Activated T-helper 17 cell treated with anti-CD3 and anti-CD28 coated beads, Interleukin-2, amount 50 U/mL, for 72 hours (primary cell): ENCODE data around the gene BLOC1S5. TPM values are rescaled to one million over a fixed set of nuclear protein-coding genes. Genes with fewer than 3 reads are reported as not detected.
"Not testable (repeated sequence)": the region's sequence is repeated elsewhere in the genome, so short reads cannot be mapped to it uniquely, and the experiment has no call there.

Experiments used
- ATAC-seq: fragments of 150-1000 bp; cut with Tn5 transposase; replicated peaks from 2 replicates; pipeline ENCODE4 v1.10.0; 2021; ENCODE audit warnings: mild to moderate bottlenecking, moderate library complexity
- H3K27ac Mint-ChIP-seq: one replicate; pipeline ENCODE4 v1.8.0; 2022; ENCODE audit warnings: mixed read lengths
- H3K27me3 Mint-ChIP-seq: one replicate; pipeline ENCODE4 v1.8.0; 2022; ENCODE audit warnings: mixed read lengths
- H3K36me3 Mint-ChIP-seq: one replicate; pipeline ENCODE4 v1.8.0; 2022; ENCODE audit warnings: low read depth, mild to moderate bottlenecking, mixed read lengths
- H3K4me1 Mint-ChIP-seq: one replicate; pipeline ENCODE4 v1.8.0; 2022; ENCODE audit warnings: mixed read lengths
- H3K4me3 Mint-ChIP-seq: one replicate; pipeline ENCODE4 v1.8.0; 2022; ENCODE audit warnings: mild to moderate bottlenecking, mixed read lengths
- H3K9me3 Mint-ChIP-seq: one replicate; pipeline ENCODE4 v1.8.0; 2022; ENCODE audit warnings: mixed read lengths
- total RNA-seq, 2 donors: library from RNA; stranded (reverse); gene quantifications; one replicate each; pipeline ENCODE4 v1.2.3, GENCODE V29; 2022

The BLOC1S5 gene
- total RNA-seq, 2 donors from 2014 or later, result 18.7 to 22.7 TPM

- no peak overlapping the region for H3K4me3 Mint-ChIP-seq
- ATAC-seq, result no peak
- no peaks in the 10 kb centered on the region for H3K36me3 Mint-ChIP-seq
- no peaks in the 10 kb centered on the region for H3K4me1 Mint-ChIP-seq
- no peaks in the 10 kb centered on the region for H3K27me3 Mint-ChIP-seq
- H3K9me3 Mint-ChIP-seq, result no peaks in the 10 kb centered on the region
- no peak overlapping the region for H3K27ac Mint-ChIP-seq
Measured at GRCh38 chr6:8000636-8001035, 63.6 kb downstream of the BLOC1S5 start.

GRCh38 chr6:8000188-8000596, 64.0 kb downstream of the BLOC1S5 start:
- ATAC-seq, result no peak
- no peak overlapping the region for H3K4me3 Mint-ChIP-seq

GRCh38 chr6:7999201-7999600, 65.0 kb downstream of the BLOC1S5 start:
- Mint-ChIP-seq H3K27me3 (no peaks in the 10 kb centered on the region), H3K4me1 (no peaks in the 10 kb centered on the region), H3K27ac (no peak overlapping the region), H3K9me3 (no peaks in the 10 kb centered on the region), H3K4me3 (no peak overlapping the region), H3K36me3 (no peaks in the 10 kb centered on the region)
- no peak for ATAC-seq

More at GRCh38 chr6:8000188-8000596, 64.0 kb downstream of the BLOC1S5 start:
- no peaks in the 10 kb centered on the region for H3K9me3 Mint-ChIP-seq
- no peaks in the 10 kb centered on the region for H3K4me1 Mint-ChIP-seq
- no peaks in the 10 kb centered on the region for H3K36me3 Mint-ChIP-seq
- no peaks in the 10 kb centered on the region for H3K27me3 Mint-ChIP-seq
- no peak overlapping the region for H3K27ac Mint-ChIP-seq

GRCh38 chr6:7998103-7998725, 66.0 kb downstream of the BLOC1S5 start:
- Mint-ChIP-seq H3K4me3 (no peak overlapping the region), H3K27me3 (no peaks in the 10 kb centered on the region), H3K36me3 (no peaks in the 10 kb centered on the region), H3K9me3 (no peaks in the 10 kb centered on the region), H3K27ac (no peak overlapping the region), H3K4me1 (no peaks in the 10 kb centered on the region)
- no peak for ATAC-seq

GRCh38 chr6:7997286-7997685, 66.9 kb downstream of the BLOC1S5 start:
- H3K4me1 Mint-ChIP-seq, result no peaks in the 10 kb centered on the region
- no peaks in the 10 kb centered on the region for H3K27me3 Mint-ChIP-seq
- ATAC-seq, result no peak
- H3K36me3 Mint-ChIP-seq, result no peaks in the 10 kb centered on the region
- no peaks in the 10 kb centered on the region for H3K9me3 Mint-ChIP-seq
- H3K27ac Mint-ChIP-seq, result no peak overlapping the region
- no peak overlapping the region for H3K4me3 Mint-ChIP-seq

- Mint-ChIP-seq H3K27ac (no peak overlapping the region), H3K9me3 (no peaks in the 10 kb centered on the region), H3K36me3 (no peaks in the 10 kb centered on the region), H3K27me3 (no peaks in the 10 kb centered on the region), H3K4me1 (no peaks in the 10 kb centered on the region), H3K4me3 (no peak overlapping the region)
- no peak for ATAC-seq
Measured at GRCh38 chr6:7996538-7997111, 67.6 kb downstream of the BLOC1S5 start.

- no peak for ATAC-seq
- no peaks in the 10 kb centered on the region for H3K9me3 Mint-ChIP-seq
- no peaks in the 10 kb centered on the region for H3K4me1 Mint-ChIP-seq
- no peak overlapping the region for H3K4me3 Mint-ChIP-seq
- no peaks in the 10 kb centered on the region for H3K27me3 Mint-ChIP-seq
- H3K36me3 Mint-ChIP-seq, result no peaks in the 10 kb centered on the region
- H3K27ac Mint-ChIP-seq, result no peak overlapping the region
Measured at GRCh38 chr6:7993952-7994351, 70.2 kb downstream of the BLOC1S5 start.

- no peaks in the 10 kb centered on the region for H3K27me3 Mint-ChIP-seq
- no peak overlapping the region for H3K27ac Mint-ChIP-seq
- no peak for ATAC-seq
- H3K9me3 Mint-ChIP-seq, result no peaks in the 10 kb centered on the region
- no peaks in the 10 kb centered on the region for H3K36me3 Mint-ChIP-seq
- H3K4me3 Mint-ChIP-seq, result no peak overlapping the region
- no peaks in the 10 kb centered on the region for H3K4me1 Mint-ChIP-seq
Measured at GRCh38 chr6:7993399-7993798, 70.8 kb downstream of the BLOC1S5 start.

GRCh38 chr6:7992002-7992815, 72.0 kb downstream of the BLOC1S5 start:
- H3K27ac Mint-ChIP-seq, result no peak overlapping the region

GRCh38 chr6:7991536-7991935, 72.7 kb downstream of the BLOC1S5 start:
- Mint-ChIP-seq H3K9me3 (peaks cover 7% of the 10 kb centered on the region), H3K36me3 (no peaks in the 10 kb centered on the region), H3K27ac (no peak overlapping the region), H3K4me1 (no peaks in the 10 kb centered on the region), H3K27me3 (no peaks in the 10 kb centered on the region), H3K4me3 (no peak overlapping the region)
- no peak for ATAC-seq

More at GRCh38 chr6:7992002-7992815, 72.0 kb downstream of the BLOC1S5 start:
- Mint-ChIP-seq H3K27me3 (no peaks in the 10 kb centered on the region), H3K9me3 (peaks cover under 1% of the 10 kb centered on the region), H3K4me1 (no peaks in the 10 kb centered on the region), H3K4me3 (no peak overlapping the region), H3K36me3 (no peaks in the 10 kb centered on the region)
- ATAC-seq, result no peak

GRCh38 chr6:7986219-7986618, 78.0 kb downstream of the BLOC1S5 start:
- no peak overlapping the region for H3K4me3 Mint-ChIP-seq
- no peaks in the 10 kb centered on the region for H3K36me3 Mint-ChIP-seq
- H3K27ac Mint-ChIP-seq, result no peak overlapping the region
- peaks cover 7% of the 10 kb centered on the region for H3K9me3 Mint-ChIP-seq
- ATAC-seq, result no peak
- no peaks in the 10 kb centered on the region for H3K4me1 Mint-ChIP-seq
- H3K27me3 Mint-ChIP-seq, result no peaks in the 10 kb centered on the region

- not testable (repeated sequence) for ATAC-seq, H3K4me1 Mint-ChIP-seq, H3K4me3 Mint-ChIP-seq, H3K9me3 Mint-ChIP-seq, H3K36me3 Mint-ChIP-seq, H3K27ac Mint-ChIP-seq, H3K27me3 Mint-ChIP-seq
Measured at GRCh38 chr6:7983967-7984366, 80.2 kb downstream of the BLOC1S5 start.

GRCh38 chr6:7979831-7980230, 84.4 kb downstream of the BLOC1S5 start:
- Mint-ChIP-seq H3K4me3 (no peak overlapping the region), H3K27ac (no peak overlapping the region), H3K27me3 (peaks cover 9% of the 10 kb centered on the region), H3K9me3 (no peaks in the 10 kb centered on the region), H3K4me1 (no peaks in the 10 kb centered on the region), H3K36me3 (no peaks in the 10 kb centered on the region)
- no peak for ATAC-seq

GRCh38 chr6:7978736-7979135, 85.5 kb downstream of the BLOC1S5 start:
- no peak overlapping the region for H3K4me3 Mint-ChIP-seq
- H3K4me1 Mint-ChIP-seq, result no peaks in the 10 kb centered on the region
- no peaks in the 10 kb centered on the region for H3K36me3 Mint-ChIP-seq

GRCh38 chr6:7976485-7977056, 87.6 kb downstream of the BLOC1S5 start:
- peaks cover 12% of the 10 kb centered on the region for H3K27me3 Mint-ChIP-seq
- H3K27ac Mint-ChIP-seq, result no peak overlapping the region
- H3K4me3 Mint-ChIP-seq, result no peak overlapping the region
- H3K4me1 Mint-ChIP-seq, result no peaks in the 10 kb centered on the region
- peak; percentile 81 for ATAC-seq
- H3K36me3 Mint-ChIP-seq, result no peaks in the 10 kb centered on the region
- no peaks in the 10 kb centered on the region for H3K9me3 Mint-ChIP-seq

More at GRCh38 chr6:7978736-7979135, 85.5 kb downstream of the BLOC1S5 start:
- H3K27me3 Mint-ChIP-seq, result peaks cover 12% of the 10 kb centered on the region
- H3K9me3 Mint-ChIP-seq, result no peaks in the 10 kb centered on the region
- no peak for ATAC-seq
- H3K27ac Mint-ChIP-seq, result no peak overlapping the region
